OCI-LY1 (cell line): ENCODE measurements around the gene OSBPL2.

ENCODE experiments used
- CTCF ChIP-seq: fragments of 200-600 bp; sonication (generic), shearing (Covaris generic); IDR thresholded peaks from 2 replicates; pipeline ENCODE4 v1.5.1; 2017; ENCODE audit warnings: mild to moderate bottlenecking, antibody characterized with exemption, low read length, moderate library complexity, mixed read lengths
- EZH2 ChIP-seq: fragments of 200-600 bp; sonication (generic), shearing (Covaris generic); IDR thresholded peaks from 2 replicates; pipeline ENCODE4 v1.8.0; 2017; ENCODE audit warnings: borderline replicate concordance, mixed run types, mild to moderate bottlenecking, antibody characterized with exemption, low read length, moderate library complexity, mixed read lengths

GRCh38 chr20:62310757-62311121, 72.4 kb downstream of the OSBPL2 start:
- no peak for TF ChIP-seq CTCF
- TF ChIP-seq EZH2, result no peak
